BE2C (cell line): Measurements from ENCODE around the gene DYNC1LI1.

Experiments
- DNase-seq: peaks from one replicate; pipeline ENCODE4 v3.0.0-alpha.2; 2020
- H3K27me3 ChIP-seq: fragments of 250-450 bp; sonication (Bioruptor Pico); 2 replicates; pipeline ENCODE4 v1.5.1; 2020; ENCODE audit warnings: mild to moderate bottlenecking
- H3K36me3 ChIP-seq: fragments of 250-450 bp; sonication (Bioruptor Pico); 2 replicates; pipeline ENCODE4 v1.5.1; 2020; ENCODE audit warnings: mild to moderate bottlenecking
- H3K4me1 ChIP-seq: fragments of 250-450 bp; sonication (Bioruptor Pico); 2 replicates; pipeline ENCODE4 v1.5.1; 2020
- H3K4me3 ChIP-seq: 2 replicates; pipeline ENCODE4 v1.5.1; 2011; ENCODE audit warnings: low read depth, low read length
- H3K9me3 ChIP-seq: fragments of 250-450 bp; sonication (Bioruptor Pico); 2 replicates; pipeline ENCODE4 v1.5.1; 2020
- CTCF ChIP-seq: IDR thresholded peaks from 2 replicates; pipeline ENCODE4 v1.5.1; 2012; ENCODE audit warnings: mild to moderate bottlenecking, low read depth, low read length

The DYNC1LI1 gene

DNA sequence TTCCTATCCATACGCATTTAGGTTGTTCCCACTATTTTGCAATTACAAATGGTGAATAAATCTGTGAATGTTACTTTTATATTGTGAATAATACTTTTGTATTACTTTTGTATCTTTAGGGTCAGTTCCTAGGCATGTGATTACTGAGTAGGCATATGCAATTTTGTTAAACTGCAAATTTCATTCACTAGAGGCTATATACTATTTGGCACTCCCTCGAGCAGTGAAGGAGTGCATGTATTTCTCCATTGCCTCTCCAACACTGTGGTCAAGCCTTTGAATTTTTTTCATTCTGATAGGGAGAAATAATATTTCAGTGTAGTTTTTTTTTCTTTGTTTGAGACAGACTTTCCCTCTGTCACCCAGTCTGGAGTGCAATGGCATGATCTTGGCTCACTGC is 59.7 kb downstream of the DYNC1LI1 start:
- Histone ChIP-seq H3K4me3 (no peak overlapping the region), H3K36me3 (no peaks in the 10 kb centered on the region), H3K9me3 (no peaks in the 10 kb centered on the region), H3K4me1 (no peaks in the 10 kb centered on the region), H3K27me3 (no peaks in the 10 kb centered on the region)
- TF ChIP-seq CTCF = no peak
- no peak for DNase-seq

DNA sequence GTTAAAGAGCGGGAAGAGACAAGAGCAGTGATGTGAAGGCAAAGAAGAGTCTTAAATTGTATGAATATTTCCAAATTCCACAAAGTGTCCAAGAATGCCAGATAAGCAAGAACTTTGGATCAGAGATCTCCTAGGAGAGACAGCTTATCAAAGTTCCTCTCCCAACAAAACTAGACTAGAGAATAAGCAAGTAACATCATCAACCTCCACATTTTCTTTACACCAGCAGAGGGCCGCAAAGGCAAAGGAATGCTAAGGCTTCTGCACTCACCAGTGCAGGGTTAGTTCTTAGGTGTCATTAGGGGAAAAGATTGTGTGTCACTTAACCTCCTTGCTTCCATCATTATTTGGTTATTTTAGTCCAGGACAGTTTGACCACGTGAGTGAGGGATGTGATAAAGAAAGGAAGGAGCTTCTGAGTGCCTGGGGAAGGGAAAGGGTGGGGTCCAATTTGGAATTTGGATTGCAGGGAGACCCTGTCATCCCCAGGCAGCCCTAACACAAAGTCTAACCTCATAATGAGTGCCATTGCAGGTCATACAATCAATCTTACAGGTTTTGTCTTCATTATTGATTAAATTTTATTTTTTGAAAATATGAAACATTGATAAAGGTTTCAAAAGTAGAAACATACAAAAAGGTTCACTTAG is 60.5 kb downstream of the DYNC1LI1 start:
- no peaks in the 10 kb centered on the region for H3K36me3 ChIP-seq
- no peaks in the 10 kb centered on the region for H3K4me1 ChIP-seq
- peak; percentile 54 for DNase-seq
- H3K27me3 ChIP-seq = no peaks in the 10 kb centered on the region
- no peaks in the 10 kb centered on the region for H3K9me3 ChIP-seq
- no peak overlapping the region for H3K4me3 ChIP-seq
- TF ChIP-seq CTCF = peak; percentile 67

- TF ChIP-seq CTCF = no peak
- Histone ChIP-seq H3K9me3 (no peaks in the 10 kb centered on the region), H3K4me1 (no peaks in the 10 kb centered on the region), H3K4me3 (no peak overlapping the region), H3K27me3 (no peaks in the 10 kb centered on the region), H3K36me3 (no peaks in the 10 kb centered on the region)
- no peak for DNase-seq
These were observed 61.9 kb downstream of the DYNC1LI1 start for GRCh38 chr3:32508711-32509110.

DNA sequence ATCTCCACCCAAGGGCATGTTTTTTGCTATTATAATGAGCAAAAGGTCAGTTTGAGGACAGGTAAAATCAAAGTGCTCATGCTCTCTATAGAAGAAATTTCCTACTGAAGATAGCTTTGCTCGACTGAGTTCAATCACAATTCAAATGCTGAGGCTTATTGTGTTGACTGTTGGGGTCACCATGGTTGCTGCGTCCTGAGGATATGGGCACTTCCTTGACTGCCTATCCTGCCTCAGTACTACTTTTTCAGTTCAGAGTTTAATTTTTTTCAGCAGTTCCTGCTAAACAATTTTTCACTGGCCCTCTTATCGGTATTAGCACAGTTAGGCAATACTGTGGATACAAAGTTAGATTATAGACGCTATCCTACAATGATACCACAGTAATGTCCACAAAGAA is 64.2 kb downstream of the DYNC1LI1 start:
- Histone ChIP-seq H3K36me3 (no peaks in the 10 kb centered on the region), H3K4me3 (no peak overlapping the region), H3K27me3 (no peaks in the 10 kb centered on the region), H3K9me3 (no peaks in the 10 kb centered on the region), H3K4me1 (no peaks in the 10 kb centered on the region)
- no peak for TF ChIP-seq CTCF
- no peak for DNase-seq

DNA sequence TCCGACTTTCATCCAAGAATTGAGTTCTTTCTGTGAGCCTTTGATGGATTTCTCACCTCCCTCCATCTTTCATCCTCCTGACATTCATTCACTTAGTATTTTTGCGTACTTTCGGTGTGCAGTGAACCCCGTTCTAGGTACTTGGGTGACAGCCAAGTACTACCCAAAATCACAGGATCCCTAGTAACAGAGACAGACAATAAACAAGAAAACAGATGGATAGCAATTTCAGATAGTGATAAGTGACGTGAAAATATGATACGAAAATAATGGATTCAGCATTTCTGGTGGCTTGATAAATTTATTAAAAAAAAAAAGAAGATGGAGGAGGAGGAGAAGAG is 67.7 kb downstream of the DYNC1LI1 start:
- no peak for DNase-seq
- no peaks in the 10 kb centered on the region for H3K36me3 ChIP-seq
- H3K9me3 ChIP-seq = no peaks in the 10 kb centered on the region
- H3K27me3 ChIP-seq = no peaks in the 10 kb centered on the region
- H3K4me1 ChIP-seq = no peaks in the 10 kb centered on the region
- no peak for TF ChIP-seq CTCF
- peak overlapping the region; percentile 67 for H3K4me3 ChIP-seq

DNA sequence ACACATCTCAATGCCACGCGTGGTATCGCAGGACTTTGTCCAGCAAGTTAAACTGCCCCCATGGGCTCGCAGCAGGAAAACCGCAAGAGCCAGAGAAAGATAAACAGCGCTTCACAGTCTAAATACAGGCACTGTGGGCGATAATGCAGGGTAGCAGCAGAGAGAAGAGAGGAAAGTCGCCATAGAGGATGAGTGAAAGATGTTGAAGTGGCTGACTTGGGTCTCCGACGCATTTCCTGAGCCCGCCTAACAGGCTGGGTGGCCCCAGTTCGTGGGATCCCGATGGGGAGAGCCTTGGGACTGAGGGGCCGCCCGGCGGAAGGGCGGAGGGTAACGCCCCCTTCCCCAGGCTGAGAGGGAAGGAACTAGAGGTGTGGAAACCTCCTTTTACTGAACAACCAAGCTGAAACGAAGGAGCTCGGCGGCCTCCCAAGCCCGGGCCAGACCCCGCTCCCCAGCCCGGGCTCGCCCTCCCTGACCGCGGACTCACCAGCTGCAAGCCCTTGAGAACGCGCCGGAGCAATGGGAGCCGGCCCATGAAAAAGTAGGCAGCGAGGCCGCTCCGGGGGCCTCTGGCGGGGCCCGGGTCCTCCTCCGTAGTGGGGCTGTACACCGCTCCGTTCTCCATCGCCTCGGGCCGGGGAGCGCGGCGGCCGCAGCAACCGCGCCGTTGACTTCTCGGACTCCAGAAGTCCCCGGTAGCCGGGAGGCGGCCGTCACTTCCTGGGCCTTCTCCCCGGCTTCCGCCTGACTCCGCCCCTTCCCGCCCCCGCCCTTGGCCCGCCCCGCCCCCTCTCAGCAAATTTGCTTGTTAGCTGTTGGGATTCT is 68.3 kb downstream of the DYNC1LI1 start, which contains the start of gene CMTM6:
TSS of gene CMTM6 (minus strand) at position 735 of the 828 bp plus-strand sequence. CDS start at position 628, 107 bp downstream.
- no peak for TF ChIP-seq CTCF
- H3K36me3 ChIP-seq = no peaks in the 10 kb centered on the region
- DNase-seq = peak; percentile 75
- H3K9me3 ChIP-seq = no peaks in the 10 kb centered on the region
- no peaks in the 10 kb centered on the region for H3K27me3 ChIP-seq
- H3K4me1 ChIP-seq = no peaks in the 10 kb centered on the region
- peak within 1 kb of the TSS; percentile 67 for H3K4me3 ChIP-seq
